ENCODE results near the gene TTC39B.

The TTC39B gene

GRCh38 chr9:15158064-15158463, 149.0 kb downstream of the TTC39B start:
- no peak for DNase-seq

GRCh38 chr9:15157381-15157780, 149.6 kb downstream of the TTC39B start:
- DNase-seq: no peak

GRCh38 chr9:15156241-15156640, 150.8 kb downstream of the TTC39B start:
- DNase-seq: no peak

GRCh38 chr9:15155826-15156225, 151.2 kb downstream of the TTC39B start:
- DNase-seq: no peak

GRCh38 chr9:15155323-15155722, 151.7 kb downstream of the TTC39B start:
- DNase-seq: no peak

DNA sequence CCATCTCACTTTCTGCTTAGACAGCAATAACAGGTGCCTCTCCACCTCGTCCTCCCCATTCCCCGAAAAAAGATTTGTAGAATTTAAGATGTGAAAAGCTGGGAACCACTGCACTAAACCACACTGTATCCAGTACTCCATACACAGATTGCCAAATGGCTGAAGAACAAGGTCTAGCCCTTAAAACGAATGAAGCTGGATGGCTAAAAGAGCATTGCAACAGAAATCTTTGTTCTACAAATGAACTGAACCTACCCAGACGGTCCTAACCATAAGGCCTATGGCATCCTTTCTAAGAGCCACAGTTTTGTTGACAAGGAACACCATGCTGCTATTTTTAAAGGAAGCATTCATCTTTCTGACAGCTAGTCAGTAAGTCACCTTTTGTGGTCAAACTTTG, 152.3 kb downstream of the TTC39B start:
- no peak for DNase-seq

DNA sequence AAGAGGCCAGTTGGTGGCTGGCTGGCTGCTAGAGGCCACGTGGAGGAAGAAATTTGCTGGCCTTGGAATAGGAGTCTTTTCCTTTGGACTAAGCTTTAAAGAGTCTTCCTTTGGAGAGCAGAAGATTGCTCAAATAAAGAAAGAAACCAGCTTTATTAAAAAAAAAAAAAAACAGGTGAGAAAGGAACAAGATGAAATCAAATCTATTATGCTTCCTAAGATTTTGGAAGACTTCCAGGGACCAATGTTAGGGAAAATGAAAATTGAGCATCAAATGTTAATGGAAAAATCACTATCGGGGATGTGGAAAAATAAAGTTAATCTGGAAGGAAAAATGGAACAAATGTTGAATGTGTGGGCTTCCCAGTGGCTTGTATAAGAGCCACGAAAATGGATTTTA, 153.1 kb downstream of the TTC39B start:
- DNase-seq: no peak

GRCh38 chr9:15150939-15151338, 156.1 kb downstream of the TTC39B start:
- no peak for DNase-seq

DNA sequence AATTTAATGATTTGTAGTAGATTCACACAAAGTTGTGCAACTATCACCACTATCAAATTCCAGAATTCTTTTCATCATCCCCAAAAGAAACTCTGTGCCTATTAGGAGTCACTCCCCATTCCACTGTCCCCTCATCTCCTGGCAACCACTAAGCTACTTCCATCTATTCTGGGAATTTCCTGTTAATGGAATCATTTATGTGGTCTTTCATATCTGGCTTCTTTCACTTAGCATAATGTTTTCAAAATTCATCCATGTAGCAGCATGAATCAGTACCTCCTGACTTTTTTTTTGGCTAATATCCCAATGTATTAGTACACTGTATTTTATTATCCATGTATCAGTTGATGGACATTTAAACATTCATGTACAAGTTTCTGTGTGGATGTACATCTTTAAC, 157.6 kb downstream of the TTC39B start:
- no peak for DNase-seq

GRCh38 chr9:15146268-15146700, 160.7 kb downstream of the TTC39B start:
- no peak for DNase-seq

- DNase-seq: no peak
These were observed 162.4 kb downstream of the TTC39B start for GRCh38 chr9:15144622-15145061.

- no peak for DNase-seq
These were observed 164.0 kb downstream of the TTC39B start for GRCh38 chr9:15142878-15143534.

- no peak for DNase-seq
These were observed 167.0 kb downstream of the TTC39B start for GRCh38 chr9:15140051-15140450.

DNA sequence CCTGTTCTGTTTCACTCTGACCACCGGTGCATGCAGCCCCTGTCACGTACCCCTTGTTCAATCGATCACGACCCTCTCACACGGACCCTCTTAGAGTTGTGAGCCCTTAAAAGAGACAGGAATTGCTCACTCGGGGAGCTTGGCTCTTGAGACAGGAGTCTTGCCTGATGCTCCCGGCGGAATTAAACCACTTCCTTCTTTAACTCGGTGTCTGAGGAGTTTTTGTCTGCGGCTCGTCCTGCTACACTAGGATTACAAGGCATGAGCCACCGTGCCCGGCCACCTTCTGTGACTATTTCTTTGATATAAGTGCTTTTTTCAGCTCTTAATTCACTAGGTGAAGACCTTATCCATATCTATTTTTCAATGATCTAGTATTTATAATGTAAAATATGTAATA, 167.5 kb downstream of the TTC39B start:
- no peak for DNase-seq

DNA sequence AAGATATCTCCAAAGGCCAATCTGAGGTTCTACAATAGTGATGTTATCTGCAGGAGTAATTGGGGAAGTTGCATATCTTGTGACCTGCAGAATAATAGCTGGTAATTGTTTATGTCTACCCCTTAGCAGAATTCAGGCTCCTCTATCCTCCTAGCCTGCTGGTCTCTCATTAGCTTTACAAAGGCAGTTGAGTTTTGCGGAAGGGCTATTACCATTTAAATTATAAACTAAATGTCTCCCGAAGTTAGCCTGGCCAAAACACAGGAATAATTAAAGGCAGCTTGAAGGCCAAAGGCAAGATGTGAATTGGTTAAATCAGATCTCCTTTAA, 168.7 kb downstream of the TTC39B start:
- no peak for DNase-seq

- no peak for DNase-seq
These were observed 169.2 kb downstream of the TTC39B start for GRCh38 chr9:15137658-15138356.

DNA sequence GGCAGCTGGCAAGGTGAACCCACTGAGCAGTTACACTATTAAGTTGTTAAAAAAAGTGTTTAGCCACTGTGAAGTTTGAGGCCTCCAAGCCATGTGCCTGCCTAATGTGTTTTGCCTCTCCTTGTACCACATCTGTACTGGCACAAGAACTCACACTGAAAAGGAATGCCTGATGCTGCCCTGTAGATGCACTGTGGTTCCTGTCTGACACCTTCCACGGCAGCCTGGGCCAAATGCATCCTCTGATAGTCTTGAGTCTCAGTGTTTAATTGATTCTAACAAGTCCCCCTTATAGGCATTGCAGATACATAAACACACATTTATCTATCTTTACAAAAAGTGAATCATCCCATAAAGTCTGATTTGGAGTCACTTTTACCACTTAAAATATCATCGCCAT, 169.9 kb downstream of the TTC39B start:
- no peak for DNase-seq

GRCh38 chr9:15136646-15137045, 170.4 kb downstream of the TTC39B start:
- DNase-seq: no peak

DNA sequence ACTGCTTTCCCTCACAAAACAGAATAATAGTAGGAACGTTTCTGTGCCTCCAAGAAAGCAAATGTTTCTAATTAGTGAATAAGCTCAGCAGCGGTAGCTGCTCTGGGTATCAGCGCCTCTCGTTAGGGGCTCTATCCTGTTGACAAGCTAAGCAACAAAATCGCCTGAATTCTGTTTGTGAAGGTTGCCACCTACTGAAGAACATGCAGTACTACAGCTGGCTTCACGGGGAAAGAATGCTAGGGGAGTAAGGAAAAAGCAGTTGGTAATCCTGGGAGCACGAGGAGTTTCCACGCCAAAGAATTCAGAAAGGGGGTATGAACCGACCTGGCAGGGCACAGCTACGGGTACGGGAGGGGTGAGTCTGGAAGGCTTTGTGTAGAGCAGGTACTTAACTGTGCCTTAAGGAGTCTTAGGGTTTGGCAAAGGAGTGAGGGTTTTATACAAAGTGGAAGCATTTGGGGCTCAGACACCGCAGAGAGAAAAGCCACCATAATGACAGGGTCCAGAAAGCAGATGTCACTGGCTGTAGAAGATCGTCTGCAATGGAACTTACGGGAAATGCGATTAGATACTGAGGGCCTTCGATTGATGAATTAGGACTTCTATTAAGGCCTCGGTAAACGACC, 171.7 kb downstream of the TTC39B start:
- DNase-seq: no peak

DNA sequence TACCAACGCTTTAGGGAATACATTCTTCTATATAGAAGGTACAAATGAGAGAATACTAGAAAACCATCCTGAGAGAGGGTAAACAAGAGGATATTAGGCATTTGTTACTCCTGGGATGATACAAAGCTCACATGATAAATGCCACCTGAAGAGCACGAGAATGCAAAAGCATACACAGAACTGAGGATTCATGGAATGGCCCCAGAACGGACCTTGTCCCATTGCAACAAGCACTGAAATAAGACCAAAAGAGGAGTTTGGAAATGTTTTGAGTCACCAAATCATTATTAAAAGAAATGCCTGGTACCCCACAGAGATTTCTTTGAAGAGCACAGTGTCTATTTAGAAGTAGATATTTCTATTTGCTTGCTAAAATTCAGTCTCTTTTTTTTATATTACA, 173.5 kb downstream of the TTC39B start:
- no peak for DNase-seq

DNA sequence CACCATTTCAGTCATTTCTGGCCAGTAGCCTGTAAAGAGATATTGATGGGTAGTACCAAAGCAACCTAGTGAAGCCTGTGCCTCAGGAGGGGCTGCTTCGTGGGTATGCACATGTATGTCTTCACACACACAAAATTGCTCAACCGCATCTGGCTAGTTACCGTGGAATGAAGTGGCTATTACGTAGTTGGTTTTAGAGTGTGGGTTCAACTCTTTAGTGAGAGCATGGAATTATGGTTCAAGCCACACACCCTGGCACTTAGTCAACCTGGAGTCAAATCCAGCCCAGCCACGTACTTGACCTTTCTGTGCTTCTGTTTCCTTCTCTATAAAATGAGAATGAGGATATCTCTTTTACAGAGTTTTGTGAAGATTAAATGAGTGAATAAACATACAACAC, 174.9 kb downstream of the TTC39B start:
- DNase-seq: no peak

DNA sequence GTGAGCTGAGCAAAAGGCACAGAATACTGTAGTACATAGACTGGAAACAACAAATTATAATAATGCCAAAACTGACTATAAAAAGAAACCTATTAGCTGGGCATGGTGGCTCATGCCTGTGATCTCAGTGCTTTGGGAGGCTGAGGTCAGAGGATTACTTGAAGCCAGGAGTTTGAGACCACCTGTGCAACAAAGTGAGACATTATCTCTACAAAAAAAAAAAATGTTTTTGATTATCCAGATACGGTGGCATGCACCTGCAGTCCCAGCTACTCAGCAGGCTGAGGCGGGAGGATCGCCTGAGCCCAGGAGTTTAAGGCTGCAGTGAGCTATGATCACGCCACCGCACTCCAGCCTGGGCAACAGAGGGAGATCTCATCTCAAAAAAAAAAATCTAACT, 175.9 kb downstream of the TTC39B start:
- DNase-seq: no peak

- DNase-seq: no peak
These were observed 179.2 kb downstream of the TTC39B start for GRCh38 chr9:15127831-15128230.

- DNase-seq: no peak
These were observed 185.4 kb downstream of the TTC39B start for GRCh38 chr9:15121630-15122029.
